Loucy (cell line): ENCODE measurements around the gene ZFP36.

Experiments used
- EZH2phosphoT487 ChIP-seq: fragments of 200-600 bp; IDR thresholded peaks from 2 replicates; pipeline ENCODE4 v1.6.1; 2018; ENCODE audit warnings: antibody characterized with exemption, mild to moderate bottlenecking, moderate library complexity, borderline replicate concordance
- TF ChIP-seq, protein P1 (sequence below): fragments of 200-600 bp; sonication (generic); conservative IDR thresholded peaks from 2 replicates; pipeline ENCODE4 v1.5.1; 2014; ENCODE audit warnings: mild to moderate bottlenecking, antibody characterized with exemption, low read length

DNA sequence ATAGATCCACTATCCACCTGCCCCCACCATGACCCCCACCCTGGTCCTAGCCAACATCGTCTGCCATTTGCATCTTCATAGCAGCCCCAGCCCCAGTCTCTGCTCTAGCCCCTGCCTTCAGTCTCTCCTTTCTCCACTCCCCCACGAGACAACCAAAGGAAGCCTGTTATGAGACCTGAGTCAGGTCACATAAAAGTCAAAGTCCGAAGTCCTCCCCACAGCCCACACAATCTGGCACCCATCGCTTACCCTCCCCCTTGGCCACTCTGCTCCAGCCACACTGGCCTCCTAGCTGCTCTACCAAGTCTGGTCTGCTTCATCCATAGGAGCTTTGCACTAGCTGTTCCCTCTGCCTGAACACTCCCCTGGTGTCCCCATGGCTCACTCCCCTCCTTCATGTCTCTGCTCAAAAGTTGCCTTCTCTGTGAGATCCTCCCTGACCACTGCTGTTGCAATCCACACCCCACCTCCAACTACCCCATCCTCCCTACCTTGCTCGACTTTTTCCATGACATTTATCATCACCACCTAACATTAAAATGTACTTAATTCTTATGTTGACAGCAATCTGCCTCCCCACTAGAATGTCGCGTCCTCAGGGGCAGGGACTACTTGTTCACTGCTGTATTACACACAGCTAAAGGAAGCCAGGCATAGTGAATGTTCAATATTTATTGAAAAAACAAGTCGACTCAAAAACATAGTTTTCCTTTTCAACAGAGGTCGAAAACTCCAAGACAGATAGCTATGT, 4.6 kb downstream of the ZFP36 start:
- TF ChIP-seq, protein P1, sequence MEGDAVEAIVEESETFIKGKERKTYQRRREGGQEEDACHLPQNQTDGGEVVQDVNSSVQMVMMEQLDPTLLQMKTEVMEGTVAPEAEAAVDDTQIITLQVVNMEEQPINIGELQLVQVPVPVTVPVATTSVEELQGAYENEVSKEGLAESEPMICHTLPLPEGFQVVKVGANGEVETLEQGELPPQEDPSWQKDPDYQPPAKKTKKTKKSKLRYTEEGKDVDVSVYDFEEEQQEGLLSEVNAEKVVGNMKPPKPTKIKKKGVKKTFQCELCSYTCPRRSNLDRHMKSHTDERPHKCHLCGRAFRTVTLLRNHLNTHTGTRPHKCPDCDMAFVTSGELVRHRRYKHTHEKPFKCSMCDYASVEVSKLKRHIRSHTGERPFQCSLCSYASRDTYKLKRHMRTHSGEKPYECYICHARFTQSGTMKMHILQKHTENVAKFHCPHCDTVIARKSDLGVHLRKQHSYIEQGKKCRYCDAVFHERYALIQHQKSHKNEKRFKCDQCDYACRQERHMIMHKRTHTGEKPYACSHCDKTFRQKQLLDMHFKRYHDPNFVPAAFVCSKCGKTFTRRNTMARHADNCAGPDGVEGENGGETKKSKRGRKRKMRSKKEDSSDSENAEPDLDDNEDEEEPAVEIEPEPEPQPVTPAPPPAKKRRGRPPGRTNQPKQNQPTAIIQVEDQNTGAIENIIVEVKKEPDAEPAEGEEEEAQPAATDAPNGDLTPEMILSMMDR: no peak
- no peak for TF ChIP-seq EZH2phosphoT487
